Medulla oblongata (tissue), 1 donor: ENCODE results near the gene TRMU.
A peak's percentile ranks its signal among the peaks of the same experiment; 100 is the strongest.

Experiments used
- DNase-seq: peaks from one replicate; pipeline ENCODE4 v3.0.0-alpha.2; 2015; ENCODE audit errors: extremely low spot score

TRMU gene

GRCh38 chr22:46335201-46336118, at the start of gene TRMU:
TRMU (plus strand) TSS chr22:46335714; CDS start chr22:46335765, 51 bp downstream.
- DNase-seq = peak; percentile 88

- DNase-seq = no peak
Observed at GRCh38 chr22:46286006-46286405, 49.5 kb upstream of the TRMU start.

GRCh38 chr22:46286941-46287872, 48.3 kb upstream of the TRMU start:
- DNase-seq = no peak

- DNase-seq = no peak
Observed at GRCh38 chr22:46287873-46288751, 47.4 kb upstream of the TRMU start.

- DNase-seq = no peak
Observed at GRCh38 chr22:46288846-46289243, 46.7 kb upstream of the TRMU start.

- DNase-seq = no peak
Observed at GRCh38 chr22:46289244-46289891, 46.1 kb upstream of the TRMU start.

GRCh38 chr22:46290121-46290842, 45.2 kb upstream of the TRMU start:
- no peak for DNase-seq

- DNase-seq = no peak
Observed at GRCh38 chr22:46290843-46291785, 44.4 kb upstream of the TRMU start.

GRCh38 chr22:46292173-46292572, 43.3 kb upstream of the TRMU start:
- no peak for DNase-seq

- DNase-seq = no peak
Observed at GRCh38 chr22:46292732-46293131, 42.8 kb upstream of the TRMU start.

- DNase-seq = peak; percentile 62
Observed at GRCh38 chr22:46293577-46294260, 41.8 kb upstream of the TRMU start.

GRCh38 chr22:46294784-46295183, 40.7 kb upstream of the TRMU start:
- no peak for DNase-seq

- DNase-seq = no peak
Observed at GRCh38 chr22:46295277-46295971, 40.1 kb upstream of the TRMU start.

- DNase-seq = peak; percentile 99
Observed at GRCh38 chr22:46296257-46297150, 39.0 kb upstream of the TRMU start, which contains the start of gene GTSE1. GTSE1 (plus strand) TSS chr22:46296870; CDS start chr22:46297401, 531 bp downstream.

GRCh38 chr22:46297151-46297812, 38.2 kb upstream of the TRMU start:
- DNase-seq = no peak

GRCh38 chr22:46299101-46299500, 36.4 kb upstream of the TRMU start:
- no peak for DNase-seq
